Uterus (tissue), 2 donors: Measurements from ENCODE around the gene CNFN.

Experiments used
- POLR2A ChIP-seq, 2 donors: fragments of 450-650 bp; IDR thresholded peaks; one replicate each; pipeline ENCODE4 v1.6.1; 2016; ENCODE audit warnings: antibody characterized with exemption in 2 of 2, mild to moderate bottlenecking in 1 of 2, moderate library complexity in 1 of 2
- TF ChIP-seq, protein P1 (sequence below), 4 experiments: fragments of 200-600 bp in 2 of 4; fragments of 450-650 bp in 2 of 4; sonication (generic) in 2 of 4; IDR thresholded peaks; one replicate each; pipeline ENCODE4 v1.5.1; 2016 to 2019; ENCODE audit warnings: antibody characterized with exemption in 4 of 4, mild to moderate bottlenecking in 2 of 4, moderate library complexity in 1 of 4

DNA sequence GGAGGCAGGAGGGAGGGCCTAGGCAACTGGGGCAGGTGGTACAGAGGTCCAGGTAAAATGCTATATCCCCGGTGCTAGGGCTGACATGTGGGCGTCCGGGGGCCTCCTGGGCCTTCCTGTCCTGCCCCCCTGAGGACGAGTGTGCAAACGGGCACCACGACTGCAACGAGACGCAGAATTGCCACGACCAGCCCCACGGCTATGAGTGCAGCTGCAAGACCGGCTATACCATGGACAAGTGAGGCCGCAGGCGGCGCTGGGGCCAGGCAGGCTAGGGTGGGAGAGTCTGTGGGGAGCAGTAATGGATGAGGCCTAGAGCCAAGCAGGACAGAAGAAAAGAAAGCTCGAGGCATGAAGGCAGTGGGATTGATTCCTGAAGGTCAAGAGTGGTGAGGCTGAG lies 21.3 kb downstream of the CNFN start:
- TF ChIP-seq, protein P1, sequence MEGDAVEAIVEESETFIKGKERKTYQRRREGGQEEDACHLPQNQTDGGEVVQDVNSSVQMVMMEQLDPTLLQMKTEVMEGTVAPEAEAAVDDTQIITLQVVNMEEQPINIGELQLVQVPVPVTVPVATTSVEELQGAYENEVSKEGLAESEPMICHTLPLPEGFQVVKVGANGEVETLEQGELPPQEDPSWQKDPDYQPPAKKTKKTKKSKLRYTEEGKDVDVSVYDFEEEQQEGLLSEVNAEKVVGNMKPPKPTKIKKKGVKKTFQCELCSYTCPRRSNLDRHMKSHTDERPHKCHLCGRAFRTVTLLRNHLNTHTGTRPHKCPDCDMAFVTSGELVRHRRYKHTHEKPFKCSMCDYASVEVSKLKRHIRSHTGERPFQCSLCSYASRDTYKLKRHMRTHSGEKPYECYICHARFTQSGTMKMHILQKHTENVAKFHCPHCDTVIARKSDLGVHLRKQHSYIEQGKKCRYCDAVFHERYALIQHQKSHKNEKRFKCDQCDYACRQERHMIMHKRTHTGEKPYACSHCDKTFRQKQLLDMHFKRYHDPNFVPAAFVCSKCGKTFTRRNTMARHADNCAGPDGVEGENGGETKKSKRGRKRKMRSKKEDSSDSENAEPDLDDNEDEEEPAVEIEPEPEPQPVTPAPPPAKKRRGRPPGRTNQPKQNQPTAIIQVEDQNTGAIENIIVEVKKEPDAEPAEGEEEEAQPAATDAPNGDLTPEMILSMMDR (IDR thresholded peaks at IDR 0.05), result no peak
- TF ChIP-seq POLR2A (IDR thresholded peaks at IDR 0.05), result no peak
